CD4-positive, CD25-positive, alpha-beta regulatory T cell (primary cell): ENCODE data around the gene UHRF2. TPM values are rescaled to one million over a fixed set of nuclear protein-coding genes. Genes with fewer than 3 reads are reported as not detected.

Experiments used
- polyA plus RNA-seq, 4 donors: library from polyadenylated mRNA; unstranded; fragments of 300-500 nt; fragmentation: Illumina TruSeq; gene quantifications; one replicate each; pipeline ENCODE4 v1.2.3, GENCODE V29; 2021
- total RNA-seq: library from RNA; stranded (reverse); gene quantifications from one replicate; pipeline ENCODE4 v1.2.3, GENCODE V29; 2022

The UHRF2 gene
- total and polyA plus RNA-seq, 5 donors from 2014 or later, result 19.9 to 222 (median 21.0) TPM

Other genes with a start within 250 kb of the UHRF2 start
- not detected for gene IL33, start 197.4 kb upstream of the UHRF2 start, total RNA-seq
- not detected for gene IL33, start 197.4 kb upstream of the UHRF2 start, polyA plus RNA-seq
- not detected for gene TPD52L3, start 84.8 kb upstream of the UHRF2 start, total RNA-seq
- not detected for gene TPD52L3, start 84.8 kb upstream of the UHRF2 start, polyA plus RNA-seq
- not detected for gene GLDC, start 232.5 kb downstream of the UHRF2 start, total RNA-seq
- under 1 TPM in 3 of 4 donors, not detected in 1; 0.25 to 0.38 (median 0.33) TPM for gene GLDC, start 232.5 kb downstream of the UHRF2 start, polyA plus RNA-seq